Transverse colon (tissue), 4 donors: ENCODE results near the gene ZNF185. TPM values are rescaled to one million over a fixed set of nuclear protein-coding genes. Genes with fewer than 3 reads are reported as not detected.
A peak's percentile ranks its signal among the peaks of the same experiment; 100 is the strongest.

ENCODE experiments used
- DNase-seq: peaks from one replicate; pipeline ENCODE4 v3.0.0-alpha.2; 2019
- H3K27ac ChIP-seq, 4 donors: fragments of 200-600 bp; sonication (generic); 2 replicates each; pipeline ENCODE4 v1.5.1; 2016 to 2018; ENCODE audit warnings: inconsistent platforms in 4 of 4
- H3K27me3 ChIP-seq: fragments of 200-600 bp; sonication (generic); 2 replicates; pipeline ENCODE4 v1.5.1; 2017; ENCODE audit warnings: inconsistent platforms
- H3K36me3 ChIP-seq, 4 donors: fragments of 200-600 bp; sonication (generic); 2 replicates each; pipeline ENCODE4 v1.5.1; 2017 to 2019; ENCODE audit warnings: inconsistent platforms in 4 of 4
- H3K4me1 ChIP-seq, 4 donors: fragments of 200-600 bp; sonication (generic); 2 replicates each; pipeline ENCODE4 v1.5.1; 2017 to 2020; ENCODE audit warnings: inconsistent platforms in 4 of 4
- H3K4me3 ChIP-seq, 4 donors: fragments of 200-600 bp; sonication (generic); 1 replicate in 1 of 4; 2 replicates in 3 of 4; pipeline versions ENCODE4 v1.5.1 to v1.6.1; 2017 to 2019; ENCODE audit warnings: inconsistent platforms in 4 of 4
- H3K9me3 ChIP-seq, 2 donors: fragments of 200-600 bp; sonication (generic); 2 replicates each; pipeline ENCODE4 v1.5.1; 2017 to 2019; ENCODE audit warnings: inconsistent platforms in 2 of 2
- CTCF ChIP-seq, 5 experiments: fragments of 200-600 bp in 3 of 5; fragments of 450-650 bp in 2 of 5; sonication (generic) in 3 of 5; IDR thresholded peaks; 1 replicate in 2 of 5; 2 replicates in 3 of 5; pipeline ENCODE4 v1.5.1; 2016 to 2017; ENCODE audit warnings: antibody characterized with exemption in 5 of 5, inconsistent platforms in 3 of 5, mild to moderate bottlenecking in 2 of 5, moderate library complexity in 1 of 5
- EP300 ChIP-seq: sonication (generic); formaldehyde crosslinking; IDR thresholded peaks from one replicate; pipeline ENCODE4 v1.6.1; 2017; ENCODE audit warnings: antibody characterized with exemption, low read depth
- POLR2A ChIP-seq: fragments of 450-650 bp; IDR thresholded peaks from one replicate; pipeline ENCODE4 v1.6.1; 2016; ENCODE audit warnings: antibody characterized with exemption, mild to moderate bottlenecking, moderate library complexity
- POLR2AphosphoS5 ChIP-seq, 3 donors: sonication (generic); formaldehyde crosslinking; IDR thresholded peaks; one replicate each; pipeline ENCODE4 v1.6.1; 2016; ENCODE audit warnings: antibody characterized with exemption in 3 of 3
- WGBS, 2 donors: methylation state at CpG; one replicate each; pipeline ENCODE4 v1.1.5; 2018; ENCODE audit warnings: low coverage in 1 of 2; 5-methylcytosine and 5-hydroxymethylcytosine counted together
- in situ Hi-C, 4 donors: fragments of 200-750 bp; cut with MboI; loops; one replicate each; pipeline versions ENCODE4 v1.15.0 to v1.15.1; 2017; ENCODE audit warnings: low sequenced_read_pairs in 3 of 4, low pct_ligation_motif_present in 1 of 4, low pct_unique_long_range_greater_than_20kb in 1 of 4
- intact Hi-C: fragments of 100-400 bp; cut with DNase I; formaldehyde crosslinking; loops from one replicate; pipeline ENCODE4 v1.15.1; 2023; ENCODE audit warnings: low total_unique reads
- total RNA-seq, 4 donors: library from RNA; depleted of rRNA; stranded (reverse); fragments of >200 nt; gene quantifications; one replicate each; pipeline ENCODE4 v1.1.0, GENCODE V29; 2016

ZNF185 gene
- total RNA-seq, 4 donors from 2014 or later, result 0.40 to 4.1 (median 3.2) TPM; not detected in 1

- intact Hi-C loops (no loop called here), in situ Hi-C loops (no loop called here)
- Histone ChIP-seq H3K27ac (no peak overlapping the region), H3K36me3 (no peaks in the 10 kb centered on the region), H3K9me3 (no peaks in the 10 kb centered on the region), H3K4me3 (no peak overlapping the region), H3K27me3 (peaks cover 3% of the 10 kb centered on the region), H3K4me1 (no peaks in the 10 kb centered on the region)
- WGBS, 2 donors, result 67 to 84% methylated on average over 6 to 9 of the region's 9 CpGs
- DNase-seq, result no peak
- no peak for TF ChIP-seq POLR2AphosphoS5 (IDR thresholded peaks at IDR 0.05)
- TF ChIP-seq CTCF (IDR thresholded peaks at IDR 0.05), result no peak
- no peak for TF ChIP-seq POLR2A
- no peak for TF ChIP-seq EP300
These were observed 5.7 kb downstream of the ZNF185 start for GRCh38 chrX:152903589-152903988.

GRCh38 chrX:152904151-152905080 lies 6.5 kb downstream of the ZNF185 start:
- peak; percentile 51 for DNase-seq
- intact Hi-C loops, result no loop called here
- TF ChIP-seq POLR2A, result no peak
- TF ChIP-seq CTCF (IDR thresholded peaks at IDR 0.05), result peak; percentile 49 to 69 (median 63)
- Histone ChIP-seq H3K27me3 (no peaks in the 10 kb centered on the region), H3K4me3 (no peak overlapping the region), H3K27ac (no peak overlapping the region), H3K36me3 (no peaks in the 10 kb centered on the region), H3K4me1 (no peaks in the 10 kb centered on the region), H3K9me3 (no peaks in the 10 kb centered on the region)
- in situ Hi-C loops, result no loop called here
- WGBS, 2 donors, result 45% methylated on average over 20 of the region's 20 CpGs; no CpG with 5 or more reads in 1 of the 2 donors

DNA sequence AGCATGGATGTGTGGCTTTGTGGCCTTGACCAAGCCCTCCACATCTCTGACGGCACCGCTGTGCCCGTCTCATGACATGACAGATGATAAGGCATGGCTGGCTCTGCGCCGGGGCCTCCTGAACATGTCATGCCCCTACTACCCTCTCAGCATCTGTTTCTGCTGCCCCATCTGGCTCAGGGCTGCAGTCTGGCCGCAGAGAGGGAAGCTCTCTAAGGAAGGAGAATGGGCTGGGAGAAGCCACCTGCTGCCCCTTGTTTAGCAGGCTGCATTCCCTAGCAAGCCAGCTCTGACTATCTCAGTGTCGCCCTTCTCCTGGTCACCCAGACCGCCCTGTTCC lies 7.2 kb downstream of the ZNF185 start:
- in situ Hi-C loops (no loop called here), intact Hi-C loops (no loop called here)
- DNase-seq, result no peak
- WGBS, 2 donors, result 72% methylated on average over 8 of the region's 8 CpGs; no CpG with 5 or more reads in 1 of the 2 donors
- no peaks in the 10 kb centered on the region for H3K36me3 ChIP-seq
- no peak overlapping the region for H3K27ac ChIP-seq
- TF ChIP-seq POLR2AphosphoS5 (IDR thresholded peaks at IDR 0.05) (no peak), EP300 (no peak), POLR2A (no peak), CTCF (IDR thresholded peaks at IDR 0.05) (no peak)
- H3K4me1 ChIP-seq, result no peaks in the 10 kb centered on the region
- no peaks in the 10 kb centered on the region for H3K9me3 ChIP-seq
- H3K27me3 ChIP-seq, result no peaks in the 10 kb centered on the region
- no peak overlapping the region for H3K4me3 ChIP-seq

- Histone ChIP-seq H3K4me3 (no peak overlapping the region), H3K4me1 (no peaks in the 10 kb centered on the region), H3K27me3 (no peaks in the 10 kb centered on the region), H3K36me3 (no peaks in the 10 kb centered on the region), H3K9me3 (no peaks in the 10 kb centered on the region), H3K27ac (no peak overlapping the region)
- WGBS, 2 donors, result 69% methylated on average over 17 of the region's 17 CpGs; no CpG with 5 or more reads in 1 of the 2 donors
- TF ChIP-seq POLR2A (no peak), CTCF (IDR thresholded peaks at IDR 0.05) (no peak), POLR2AphosphoS5 (IDR thresholded peaks at IDR 0.05) (no peak), EP300 (no peak)
- in situ Hi-C loops (no loop called here), intact Hi-C loops (no loop called here)
- no peak for DNase-seq
These were observed 9.3 kb downstream of the ZNF185 start for GRCh38 chrX:152907084-152907651.
